H54 (cell line): ENCODE data around the gene TTLL1.
"Not testable (repeated sequence)": the region's sequence is repeated elsewhere in the genome, so short reads cannot be mapped to it uniquely, and the experiment has no call there.

Experiments
- DNase-seq: peaks from one replicate; pipeline ENCODE4 v3.0.0; 2011; ENCODE audit warnings: low spot score, mixed read lengths; ENCODE audit not compliant: insufficient read length
- FAIRE-seq: peaks from 3 replicates; lab custom pipeline; 2011; peaks lifted over from hg19 to GRCh38; lab: Jason Lieb, UNC
- POLR2A ChIP-seq: IDR thresholded peaks from 2 replicates; pipeline ENCODE4 v1.6.1; 2011; ENCODE audit warnings: low read depth, mild to moderate bottlenecking, low read length

Gene TTLL1

DNA sequence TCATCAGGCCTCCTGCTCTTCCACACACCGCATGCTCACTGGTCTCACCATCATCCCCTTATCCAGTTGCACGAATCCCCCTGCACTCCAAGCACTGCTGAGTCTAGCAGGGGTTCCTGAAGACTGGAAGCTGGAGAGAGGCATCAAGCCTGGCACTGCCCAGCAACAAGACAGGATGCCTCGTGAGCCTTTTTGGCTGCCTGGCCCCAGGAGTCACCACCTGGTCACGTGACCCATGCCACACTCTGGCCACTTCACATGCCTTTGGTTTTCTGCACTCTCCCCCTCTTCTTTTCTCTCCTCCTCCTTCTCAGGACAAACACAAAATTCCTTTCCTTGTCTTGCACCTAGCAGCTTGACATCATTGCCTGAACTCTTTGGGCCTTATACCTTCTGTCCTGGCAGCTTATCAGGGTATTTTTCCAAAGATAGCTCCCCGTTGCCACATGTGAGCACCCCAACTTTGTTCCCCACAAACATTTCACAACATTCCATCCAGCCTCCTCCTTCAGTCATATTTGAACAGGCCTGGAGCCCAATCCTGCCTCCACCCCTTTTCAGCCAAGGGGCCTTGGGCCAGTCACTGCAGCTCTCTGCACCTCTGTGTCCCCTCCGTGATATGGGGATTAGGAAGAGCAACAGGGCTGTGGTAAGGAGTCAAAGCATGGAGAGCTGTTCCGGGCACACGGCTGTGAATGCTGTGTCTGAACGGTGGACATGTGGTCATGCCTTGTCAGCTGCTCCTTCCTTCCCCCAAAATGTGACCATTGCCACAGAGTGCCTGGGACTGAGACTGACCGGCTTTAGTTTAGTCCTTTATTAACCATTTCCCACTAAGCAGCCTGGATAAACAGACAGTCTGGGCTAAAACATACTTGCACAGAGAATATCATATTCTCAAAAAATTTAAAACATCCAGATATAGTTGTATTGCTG, 71.4 kb downstream of the TTLL1 start:
- no peak for DNase-seq
- no peak for TF ChIP-seq POLR2A
- no peak for FAIRE-seq

GRCh38 chr22:43016150-43016549, 73.0 kb downstream of the TTLL1 start:
- DNase-seq, FAIRE-seq: not testable (repeated sequence)

DNA sequence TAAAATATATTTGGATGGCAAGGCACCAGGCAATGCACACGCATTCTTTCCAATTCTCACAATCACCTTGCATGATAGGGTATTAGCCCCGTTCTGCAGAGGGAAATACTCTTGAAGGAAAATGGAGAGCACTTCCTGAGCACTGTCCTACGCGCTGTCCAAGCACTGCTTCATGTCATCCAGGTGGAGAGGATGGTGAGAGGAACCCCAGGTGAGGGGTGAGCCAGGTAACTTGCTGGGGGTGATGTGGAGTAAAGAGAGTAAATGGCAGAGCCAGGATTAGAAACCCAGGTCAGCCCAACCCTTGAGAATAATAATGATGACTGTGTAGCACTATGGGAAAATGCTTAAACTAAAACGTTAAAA, 73.5 kb downstream of the TTLL1 start:
- DNase-seq (no peak), FAIRE-seq (no peak)
- TF ChIP-seq POLR2A: no peak

GRCh38 chr22:43014869-43015676, 74.1 kb downstream of the TTLL1 start, which contains the start of gene PACSIN2:
TSS of gene PACSIN2 (minus strand) at chr22:43015149. CDS start at chr22:42912080, 103,069 bp downstream.
- FAIRE-seq (no peak), DNase-seq (peak; percentile 84)
- peak; percentile 68 for TF ChIP-seq POLR2A

GRCh38 chr22:43014316-43014868, 74.8 kb downstream of the TTLL1 start:
- TF ChIP-seq POLR2A: no peak
- DNase-seq: no peak
- no peak for FAIRE-seq

- FAIRE-seq: no peak
- no peak for DNase-seq
- no peak for TF ChIP-seq POLR2A
Measured at GRCh38 chr22:43013355-43014315, 75.6 kb downstream of the TTLL1 start.

DNA sequence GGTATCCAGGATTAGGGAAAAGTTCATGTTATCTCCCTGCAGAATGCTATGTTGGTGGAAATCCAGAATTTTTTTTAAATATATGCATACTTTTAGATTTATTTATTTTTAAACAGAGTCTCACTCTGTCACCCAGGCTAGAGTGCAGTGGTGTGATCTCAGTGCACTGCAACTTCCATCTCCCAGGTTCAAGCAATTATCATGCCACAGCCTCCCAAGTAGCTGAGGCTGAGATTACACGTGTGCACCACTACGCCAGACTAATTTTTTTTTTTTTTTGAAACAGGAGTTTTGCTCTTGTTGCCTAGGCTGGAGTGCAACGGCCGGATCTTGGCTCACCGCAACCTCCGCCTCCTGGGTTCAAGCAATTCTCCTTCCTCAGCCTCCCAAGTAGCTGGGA, 76.8 kb downstream of the TTLL1 start:
- no peak for DNase-seq
- no peak for TF ChIP-seq POLR2A
- FAIRE-seq: no peak

DNA sequence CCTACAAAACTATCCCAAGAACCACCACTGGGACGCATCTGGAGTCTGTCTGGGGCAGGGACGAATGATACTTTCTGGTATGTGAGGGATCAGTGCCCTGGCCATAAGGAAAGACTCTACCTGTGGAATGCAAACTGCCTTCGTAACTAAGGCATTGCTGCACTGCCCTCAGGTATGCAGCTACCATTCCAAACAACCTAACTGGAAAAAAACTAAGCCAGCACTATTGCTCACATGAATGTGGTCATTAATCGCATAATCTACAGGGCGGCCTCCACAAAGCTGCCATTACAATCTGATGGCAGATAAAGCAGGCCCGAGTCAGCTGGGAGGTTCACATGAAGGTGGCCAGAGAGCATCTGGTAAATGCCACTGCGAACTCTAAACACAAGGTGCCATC, 78.1 kb downstream of the TTLL1 start:
- no peak for FAIRE-seq
- no peak for TF ChIP-seq POLR2A
- DNase-seq: no peak

- FAIRE-seq (no peak), DNase-seq (no peak)
- TF ChIP-seq POLR2A: no peak
Measured at GRCh38 chr22:43009444-43009843, 79.7 kb downstream of the TTLL1 start.

DNA sequence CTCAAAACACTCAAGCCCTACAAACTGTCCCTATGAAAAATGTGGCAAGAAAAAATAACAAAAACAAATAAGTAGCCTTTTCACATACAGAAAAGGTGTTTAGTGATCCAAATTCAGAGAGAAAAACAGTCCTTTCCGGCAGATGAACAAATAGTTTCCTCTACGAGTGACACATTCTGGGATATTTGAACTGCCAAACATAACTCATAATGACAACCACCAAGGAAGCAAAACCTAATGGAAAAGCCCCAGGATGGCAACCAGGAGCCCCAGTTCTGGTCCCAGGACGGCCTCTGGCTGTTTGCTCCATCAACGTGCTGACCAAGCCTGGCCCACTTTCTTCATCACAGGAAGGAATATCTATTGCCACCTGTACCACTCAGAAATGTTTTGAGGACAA, 80.3 kb downstream of the TTLL1 start:
- FAIRE-seq (no peak), DNase-seq (no peak)
- TF ChIP-seq POLR2A: no peak

GRCh38 chr22:43008509-43008908, 80.7 kb downstream of the TTLL1 start:
- DNase-seq (no peak), FAIRE-seq (no peak)
- no peak for TF ChIP-seq POLR2A

GRCh38 chr22:43007519-43008102, 81.6 kb downstream of the TTLL1 start:
- no peak for TF ChIP-seq POLR2A
- no peak for FAIRE-seq
- DNase-seq: no peak

DNA sequence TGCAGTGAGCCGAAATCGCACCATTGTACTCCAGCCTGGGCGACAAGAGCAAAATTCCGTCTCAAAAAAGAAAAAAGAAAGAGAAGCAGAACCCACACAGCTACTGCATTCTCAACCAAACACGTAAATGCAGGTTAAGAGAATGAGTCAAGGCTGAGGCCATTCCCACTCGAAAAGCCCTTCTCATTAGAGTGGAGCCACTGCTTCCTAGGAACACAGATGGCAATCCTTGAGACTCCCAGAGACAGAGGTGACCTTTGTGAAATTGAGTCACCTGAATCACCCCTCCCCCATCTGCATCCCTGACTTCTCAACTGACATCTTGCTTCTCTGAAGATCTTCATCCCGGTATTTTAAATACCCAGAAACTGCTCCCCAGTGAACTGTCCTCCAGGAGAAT, 82.4 kb downstream of the TTLL1 start:
- TF ChIP-seq POLR2A: no peak
- DNase-seq: no peak
- FAIRE-seq: no peak
